Stimulated activated CD4-positive, alpha-beta T cell treated with anti-CD3 and anti-CD28 coated beads, Interleukin-1b, Interleukin-23, amount 100 ng/mL, for 24 hours (primary cell): ENCODE results near the gene CCDC120.

Experiments
- DNase-seq, 4 experiments: peaks; one replicate each; pipeline ENCODE4 v3.0.0-alpha.2; 2020; ENCODE audit warnings: low read depth in 4 of 4, low spot score in 1 of 4

CCDC120 gene, protein sequence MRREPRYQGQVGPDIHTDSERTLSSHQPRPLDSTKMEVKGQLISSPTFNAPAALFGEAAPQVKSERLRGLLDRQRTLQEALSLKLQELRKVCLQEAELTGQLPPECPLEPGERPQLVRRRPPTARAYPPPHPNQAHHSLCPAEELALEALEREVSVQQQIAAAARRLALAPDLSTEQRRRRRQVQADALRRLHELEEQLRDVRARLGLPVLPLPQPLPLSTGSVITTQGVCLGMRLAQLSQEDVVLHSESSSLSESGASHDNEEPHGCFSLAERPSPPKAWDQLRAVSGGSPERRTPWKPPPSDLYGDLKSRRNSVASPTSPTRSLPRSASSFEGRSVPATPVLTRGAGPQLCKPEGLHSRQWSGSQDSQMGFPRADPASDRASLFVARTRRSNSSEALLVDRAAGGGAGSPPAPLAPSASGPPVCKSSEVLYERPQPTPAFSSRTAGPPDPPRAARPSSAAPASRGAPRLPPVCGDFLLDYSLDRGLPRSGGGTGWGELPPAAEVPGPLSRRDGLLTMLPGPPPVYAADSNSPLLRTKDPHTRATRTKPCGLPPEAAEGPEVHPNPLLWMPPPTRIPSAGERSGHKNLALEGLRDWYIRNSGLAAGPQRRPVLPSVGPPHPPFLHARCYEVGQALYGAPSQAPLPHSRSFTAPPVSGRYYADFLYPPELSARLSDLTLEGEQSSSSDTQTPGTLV

GRCh38 chrX:49058794-49059193, at the start of gene CCDC120:
Gene CCDC120 (plus strand): TSS chrX:49058999. CDS start chrX:49062042, 3,043 bp downstream.
- no peak for DNase-seq

DNA sequence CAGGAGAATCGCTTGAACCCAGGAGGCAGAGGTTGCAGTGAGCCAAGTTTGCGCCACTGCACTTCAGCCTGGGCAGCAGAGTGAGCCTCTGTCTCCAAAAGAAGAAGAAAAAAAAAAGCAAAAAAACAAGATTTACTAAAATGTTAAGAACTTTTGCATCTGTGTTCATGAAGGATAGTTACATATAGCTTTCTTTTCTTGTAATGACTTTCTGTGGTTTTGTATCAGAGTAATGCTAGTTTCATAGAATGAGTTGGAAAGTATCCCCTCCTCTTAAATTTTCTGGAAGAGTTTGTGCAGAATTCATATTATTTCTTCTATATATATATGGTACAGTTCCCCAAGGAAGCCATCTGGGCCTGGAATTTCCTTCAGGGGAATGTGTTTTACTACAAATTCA, 39.7 kb upstream of the CCDC120 start:
- no peak for DNase-seq

DNA sequence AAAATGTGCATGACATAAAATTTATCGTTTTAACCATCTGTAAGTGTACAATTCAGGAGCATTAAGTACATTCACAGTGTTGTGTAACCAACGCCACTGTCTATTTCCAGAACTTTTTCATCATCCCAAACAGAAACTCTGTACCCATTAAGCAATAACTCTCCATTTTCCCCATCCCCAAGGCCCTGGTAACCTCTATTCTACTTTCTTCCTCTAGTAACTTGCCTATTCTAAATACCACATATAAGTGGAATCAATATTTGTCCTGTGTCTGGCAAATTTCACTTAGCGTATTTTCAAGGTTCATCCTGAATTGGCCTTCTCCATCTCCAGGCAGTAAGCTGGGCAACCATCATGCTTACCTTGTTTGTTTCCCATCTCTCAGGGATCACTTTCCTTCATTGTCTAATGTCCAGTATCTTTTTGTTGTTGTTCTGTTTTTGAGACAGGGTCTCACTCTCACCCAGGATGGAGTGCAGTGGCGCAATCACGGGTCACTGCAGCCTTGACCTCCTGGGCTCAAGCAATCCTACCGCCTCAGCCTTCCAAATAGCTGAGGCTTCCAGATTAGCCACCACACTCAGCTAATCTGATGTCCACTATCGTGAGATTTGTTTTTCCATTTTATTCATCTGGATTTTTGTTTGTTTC, 39.1 kb upstream of the CCDC120 start:
- no peak for DNase-seq

DNA sequence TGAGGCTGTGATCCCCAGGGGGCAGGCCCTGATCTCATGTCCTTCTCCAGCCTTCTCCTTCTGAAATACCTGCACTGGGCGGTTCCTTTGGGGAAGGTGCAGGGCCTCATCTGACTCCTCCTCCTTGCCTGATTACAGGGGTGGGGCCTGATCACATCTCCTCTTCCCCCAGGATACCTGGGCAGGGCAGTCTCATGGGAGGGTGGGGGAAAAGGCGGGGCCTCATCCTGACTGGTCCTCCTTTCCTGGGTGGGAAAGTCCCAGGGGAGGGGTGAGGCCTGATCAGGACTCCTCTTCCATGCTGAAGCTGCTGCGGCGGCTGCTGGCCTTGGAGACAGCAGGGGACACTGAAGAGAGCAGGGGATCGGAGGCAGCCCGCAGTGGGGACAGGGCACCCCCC, 28.9 kb upstream of the CCDC120 start:
- DNase-seq, result no peak

DNA sequence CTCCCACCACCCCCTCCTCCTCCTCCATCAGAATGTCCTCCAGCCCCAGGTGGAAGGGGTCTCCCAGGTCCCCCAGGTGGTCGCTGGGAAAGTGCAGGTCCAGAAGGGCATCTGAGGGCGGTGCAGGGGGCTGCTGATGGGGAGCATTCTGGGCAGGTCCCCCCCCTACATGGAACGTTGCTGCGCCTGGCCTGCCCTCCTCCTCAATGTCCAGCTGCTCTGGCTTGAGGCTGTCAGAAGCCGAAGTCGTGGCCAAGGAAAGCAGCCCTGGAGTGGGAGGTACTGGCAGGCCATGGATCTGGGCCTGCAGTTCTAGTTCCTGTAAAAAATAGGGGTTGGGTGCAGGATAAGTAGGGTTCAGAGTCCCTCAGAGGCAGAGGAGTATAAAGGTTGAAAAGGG, 28.5 kb upstream of the CCDC120 start:
- DNase-seq, result no peak

DNA sequence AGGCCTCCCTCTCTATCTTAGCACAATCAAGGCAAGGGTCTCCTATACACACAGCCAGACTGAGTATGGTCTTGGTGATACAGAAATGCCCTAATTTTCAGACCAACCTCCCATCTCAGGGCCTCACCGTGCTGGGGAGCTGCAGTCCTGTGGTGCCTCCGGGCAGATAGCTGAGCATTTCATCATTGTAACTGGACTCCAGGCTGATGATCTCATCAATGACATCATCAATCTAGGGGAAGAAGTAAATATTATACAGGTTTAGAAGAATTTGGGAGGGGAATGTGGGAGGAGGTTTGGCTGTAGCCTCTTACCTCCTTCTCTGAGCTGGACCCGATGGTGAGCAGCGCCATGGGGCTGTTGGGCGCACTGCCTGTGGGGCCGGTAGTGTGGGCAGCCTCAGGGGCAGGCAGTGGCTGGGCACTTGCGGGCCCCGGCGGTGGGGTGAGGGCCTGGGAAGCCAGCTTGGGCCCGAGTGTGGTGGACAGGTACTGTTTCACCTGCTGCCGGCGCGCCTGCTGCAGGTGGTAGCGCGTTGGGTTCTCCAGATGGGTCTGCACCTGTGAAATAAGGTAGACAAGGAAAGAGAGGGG, 20.8 kb upstream of the CCDC120 start:
- DNase-seq, result no peak

GRCh38 chrX:49039598-49040375, 19.0 kb upstream of the CCDC120 start:
- DNase-seq, result peak in 2 of 4 experiments; percentile 10 to 46

DNA sequence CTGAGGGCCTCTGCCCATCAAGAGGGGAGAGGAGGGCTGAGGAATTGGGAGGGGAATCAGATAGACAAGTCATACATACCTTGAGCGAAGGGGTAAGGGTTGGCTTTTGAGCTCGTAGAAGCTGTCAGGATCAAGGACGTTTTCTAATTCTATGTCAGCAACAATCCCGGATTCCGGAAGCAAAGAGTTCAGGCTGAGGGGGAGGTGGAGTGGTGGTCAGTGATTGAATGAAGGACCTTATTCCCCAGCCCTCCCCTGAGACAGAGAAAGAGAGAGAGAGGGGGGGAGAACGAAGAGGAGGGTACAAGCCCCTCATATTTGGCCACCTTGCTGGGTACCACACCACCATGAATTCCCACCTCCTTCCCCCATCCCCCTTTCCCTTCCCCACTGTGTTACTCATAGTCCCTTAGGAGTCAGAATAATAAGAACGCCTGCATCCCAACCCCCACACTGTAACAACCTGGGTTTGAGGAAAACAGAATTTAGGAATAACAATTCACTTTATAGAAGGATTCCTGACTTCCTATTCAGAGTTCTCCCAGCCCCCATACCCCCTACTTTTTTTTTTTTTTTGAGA, 18.3 kb upstream of the CCDC120 start:
- DNase-seq, result no peak

GRCh38 chrX:49041744-49042580, 16.8 kb upstream of the CCDC120 start:
- no peak for DNase-seq

DNA sequence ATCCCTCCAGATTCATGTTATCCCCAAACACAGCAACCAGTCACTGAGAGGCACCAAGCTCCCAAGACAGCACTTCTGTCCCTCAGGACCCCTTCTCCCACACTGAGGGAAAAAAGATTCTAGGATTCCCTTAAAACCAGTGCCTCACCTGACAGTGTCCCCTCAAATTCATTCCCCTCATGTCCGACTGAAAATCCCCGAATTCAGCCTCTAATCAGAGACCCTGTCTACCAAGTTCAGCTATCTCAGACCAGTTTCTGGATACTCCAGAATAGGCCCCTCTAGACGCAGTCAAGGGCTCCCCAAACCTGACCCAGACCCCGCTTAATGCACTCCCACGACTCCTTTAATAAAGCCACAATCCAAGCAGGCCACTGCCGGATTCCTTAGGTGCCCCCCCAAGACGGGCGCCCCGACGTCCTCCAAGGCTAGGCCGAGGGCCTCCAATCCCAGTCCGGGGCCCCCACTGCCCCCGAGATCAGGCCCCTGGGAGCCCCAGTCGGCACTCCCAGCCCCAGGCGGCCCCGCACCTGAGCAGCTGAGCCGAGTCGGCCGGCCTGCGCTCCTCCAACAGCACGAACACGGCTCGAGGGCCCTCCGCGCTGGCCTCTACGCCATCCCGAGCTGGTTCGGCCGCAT, 16.1 kb upstream of the CCDC120 start:
- DNase-seq, result no peak

- DNase-seq, result peak; percentile 75 to 92 (median 86)
Observed at GRCh38 chrX:49043220-49043986, 15.4 kb upstream of the CCDC120 start, which contains the start of gene TFE3. Gene TFE3 (minus strand): TSS chrX:49043357. CDS start chrX:49043226, 131 bp downstream.

GRCh38 chrX:49043987-49044281, 14.9 kb upstream of the CCDC120 start:
- DNase-seq, result no peak

DNA sequence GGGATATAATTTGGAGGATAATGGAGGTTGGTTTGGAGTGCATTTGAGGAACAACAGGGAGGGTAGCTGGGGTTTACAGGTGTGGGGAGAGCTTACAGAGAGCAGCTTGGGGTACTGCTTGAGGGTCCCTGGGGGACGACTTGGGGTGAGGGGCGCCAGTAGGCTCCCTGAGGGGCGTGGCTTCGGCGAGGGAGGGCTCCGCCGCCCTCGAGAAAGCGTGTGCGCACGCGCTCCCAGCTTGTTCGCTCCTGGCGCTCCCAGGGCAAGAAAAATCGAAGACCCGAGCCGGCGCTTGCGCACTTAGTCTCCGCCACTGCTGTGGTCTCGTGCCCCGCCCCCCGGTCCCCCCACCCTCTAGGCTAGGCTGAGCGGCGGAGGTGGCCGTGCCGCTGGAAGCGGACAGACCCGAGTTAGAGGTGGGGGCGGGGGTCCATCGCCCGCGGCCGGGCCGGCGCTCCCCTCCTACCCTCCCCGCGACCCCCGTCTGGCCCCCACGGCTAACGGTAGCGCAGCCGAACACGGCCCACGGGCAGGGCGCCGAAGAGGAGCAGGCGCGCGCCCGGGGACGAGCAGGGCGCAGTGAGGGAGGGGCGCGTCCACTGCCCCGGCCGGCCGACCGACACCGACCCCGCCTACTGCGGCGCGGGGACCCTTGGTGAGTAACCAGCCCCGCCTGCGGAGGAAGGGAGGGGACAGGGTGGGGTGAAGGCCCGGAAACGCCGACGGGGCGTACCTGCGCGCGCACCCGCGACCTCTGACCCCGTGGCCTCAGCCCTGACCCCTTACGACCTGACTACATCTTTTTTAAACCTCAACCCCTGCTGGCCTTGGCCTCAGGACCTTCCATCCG, 5.4 kb upstream of the CCDC120 start:
- peak in 3 of 4 experiments; percentile 34 to 52 (median 37) for DNase-seq

- no peak for DNase-seq
Observed at GRCh38 chrX:49054073-49054762, 4.6 kb upstream of the CCDC120 start.

- DNase-seq, result no peak
Observed at GRCh38 chrX:49059201-49059600, 402 bp downstream of the CCDC120 start.

DNA sequence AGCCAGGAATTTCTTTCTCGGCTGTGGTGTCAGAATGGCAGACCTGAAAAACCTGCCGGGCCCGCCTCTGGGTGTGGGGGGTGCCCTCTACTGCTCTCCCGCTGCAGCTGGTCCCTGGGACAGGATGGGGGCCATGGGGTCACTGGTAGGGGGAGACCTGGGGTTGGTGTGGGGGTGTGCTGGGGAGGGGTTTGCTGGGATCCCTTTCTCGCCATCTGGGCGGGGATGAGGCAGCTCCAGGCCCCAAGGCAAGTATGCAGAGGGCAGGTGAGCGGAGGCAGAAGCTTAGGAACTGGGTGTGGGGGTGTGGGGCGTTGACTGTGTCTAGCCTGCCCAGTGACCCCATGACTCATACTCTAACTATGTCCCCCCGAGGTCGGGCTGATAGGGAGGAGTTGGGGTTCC, 884 bp downstream of the CCDC120 start:
- DNase-seq, result no peak

DNA sequence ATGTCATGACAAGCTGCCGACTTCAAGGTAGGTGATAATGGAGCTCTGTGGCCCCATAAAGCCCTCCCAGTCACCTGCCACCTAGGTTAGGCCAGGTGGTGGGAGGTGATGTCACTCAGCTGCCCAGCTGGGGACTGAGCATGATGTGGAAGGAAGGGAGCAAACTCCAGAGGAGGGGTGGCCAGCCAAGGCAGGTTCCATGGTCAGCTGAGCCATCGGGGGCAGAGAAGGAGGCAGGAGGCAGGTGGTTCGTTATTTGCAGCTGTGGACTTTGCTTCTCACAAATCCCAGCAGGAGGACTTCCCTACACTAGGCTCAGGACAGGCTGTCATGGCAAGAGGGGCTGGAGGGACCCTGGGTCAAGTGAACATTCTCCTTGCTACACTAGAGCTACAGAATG, 2.1 kb downstream of the CCDC120 start:
- no peak for DNase-seq
